Measurements from ENCODE around the gene LRTM2.

GRCh38 chr12:1852076-1852475, 31.7 kb downstream of the LRTM2 start:
- TF ChIP-seq CTCF (IDR thresholded peaks at IDR 0.05 in 2 of 3, conservative IDR thresholded peaks at IDR 0.05 in 1 of 3; ENCODE audit: borderline replicate concordance in 1 of 3, insufficient read depth in 1 of 3, low read depth in 2 of 3, low read length in 2 of 3): no peak
- no peak for TF ChIP-seq POLR2A (IDR thresholded peaks at IDR 0.05; ENCODE audit: borderline replicate concordance, extremely low read depth, insufficient read depth, insufficient read length)
- TF ChIP-seq REST (IDR thresholded peaks at IDR 0.05; ENCODE audit: low read depth): no peak
